Vagina (tissue), 2 donors: Measurements from ENCODE around the gene HSPA9.

Source experiments
- CTCF ChIP-seq, 3 experiments: fragments of 450-650 bp in 2 of 3; fragments of 200-600 bp in 1 of 3; sonication (generic) in 1 of 3; IDR thresholded peaks; one replicate each; pipeline ENCODE4 v1.5.1; 2017 to 2019; ENCODE audit warnings: antibody characterized with exemption in 3 of 3, mild to moderate bottlenecking in 2 of 3, moderate library complexity in 2 of 3
- POLR2AphosphoS5 ChIP-seq, 2 donors: sonication (generic); formaldehyde crosslinking; IDR thresholded peaks; one replicate each; pipeline ENCODE4 v1.9.0; 2017; ENCODE audit warnings: antibody characterized with exemption in 2 of 2, mild to moderate bottlenecking in 2 of 2, low read depth in 1 of 2; ENCODE audit not compliant: insufficient read depth in 1 of 2

GRCh38 chr5:138580777-138581176 is 5.6 kb upstream of the HSPA9 start:
- TF ChIP-seq CTCF (IDR thresholded peaks at IDR 0.05), result no peak
- no peak for TF ChIP-seq POLR2AphosphoS5 (IDR thresholded peaks at IDR 0.05; ENCODE audit: insufficient read depth in 1 of 2, low read depth in 1 of 2)
